Frontal cortex (tissue), 4 donors: ENCODE results near the gene ODAD3. TPM values are rescaled to one million over a fixed set of nuclear protein-coding genes. Genes with fewer than 3 reads are reported as not detected.
A peak's percentile ranks its signal among the peaks of the same experiment; 100 is the strongest.
"Not testable (repeated sequence)": the region's sequence is repeated elsewhere in the genome, so short reads cannot be mapped to it uniquely, and the experiment has no call there.

ENCODE experiments used
- DNase-seq, 2 donors: peaks; one replicate each; pipeline ENCODE4 v3.0.0; 2012; ENCODE audit warnings: low spot score in 2 of 2
- FAIRE-seq: peaks from 2 replicates; lab custom pipeline; 2012; peaks lifted over from hg19 to GRCh38; lab: Jason Lieb, UNC
- total RNA-seq: library from RNA; depleted of rRNA; stranded (reverse); fragments of >200 nt; gene quantifications from one replicate; pipeline ENCODE4 v1.2.3, GENCODE V29; 2014
- donor health status: control.
- donor health status: control.
- donor health status: control.

Gene ODAD3
- total RNA-seq = 0.41 TPM

- FAIRE-seq = peak; percentile 99
- peak; percentile 95 to 98 for DNase-seq
Measured at GRCh38 chr19:11435057-11435832, at the start of gene ODAD3, which contains the start of gene PRKCSH. ODAD3 (minus strand) TSS chr19:11435121; CDS start chr19:11435016, 105 bp downstream. PRKCSH (plus strand) TSS chr19:11435635; CDS start chr19:11436118, 483 bp downstream.

- no peak for FAIRE-seq
- no peak for DNase-seq
Measured at GRCh38 chr19:11483366-11484111, 48.6 kb upstream of the ODAD3 start.

- FAIRE-seq (no peak), DNase-seq (peak; percentile 93 to 95)
Measured at GRCh38 chr19:11482384-11483050, 47.6 kb upstream of the ODAD3 start.

- FAIRE-seq = no peak
Measured at GRCh38 chr19:11481534-11482383, 46.8 kb upstream of the ODAD3 start.

DNA sequence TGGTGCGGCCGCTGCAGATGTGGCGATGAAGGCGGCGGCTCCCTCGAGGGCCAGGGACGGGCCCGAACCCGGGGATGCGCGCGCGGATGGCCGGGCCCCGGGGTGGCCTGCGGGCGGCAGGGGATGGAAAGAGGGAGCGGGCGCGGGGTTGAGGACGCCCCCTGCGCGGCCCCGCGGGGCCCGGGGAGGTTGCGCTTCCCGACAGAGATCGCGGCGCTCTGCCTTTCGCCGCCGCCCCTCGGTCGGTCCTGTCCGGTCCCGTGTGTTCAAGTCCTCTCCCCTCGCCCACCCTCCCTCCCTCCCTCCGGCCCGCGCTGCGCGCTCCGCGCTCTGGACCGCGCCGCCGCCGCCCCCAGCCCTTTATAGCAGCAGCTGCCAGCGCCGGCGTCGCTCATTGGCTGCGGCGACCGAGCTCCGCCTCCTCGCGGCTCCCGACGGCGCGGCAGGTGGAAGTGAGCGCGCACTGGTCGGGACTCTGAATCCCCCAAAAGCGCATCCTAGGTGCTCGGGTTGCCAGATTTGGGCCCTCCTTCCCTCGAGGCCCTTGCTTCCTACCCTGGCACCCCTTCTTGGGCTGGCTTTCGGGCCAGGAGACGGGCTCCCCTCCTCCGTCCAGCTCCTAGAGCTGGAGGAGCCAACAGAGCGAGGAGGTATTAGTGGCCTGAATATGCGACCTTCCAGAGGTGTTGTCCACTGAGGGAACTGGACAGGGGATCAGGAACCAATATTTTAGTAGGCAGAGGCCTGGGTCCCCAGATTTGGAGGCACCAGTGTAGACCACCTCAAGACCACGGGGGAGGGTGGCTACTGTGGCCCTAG lies 46.0 kb upstream of the ODAD3 start, which contains the start of gene ELAVL3:
ELAVL3 (minus strand) TSS at position 332 of the 819 bp plus-strand sequence. CDS start 438 bp downstream, outside the sequence.
- FAIRE-seq = no peak
- peak; percentile 89 to 97 for DNase-seq

More at GRCh38 chr19:11481534-11482383, 46.8 kb upstream of the ODAD3 start:
- peak; percentile 88 to 94 for DNase-seq

GRCh38 chr19:11479898-11480714 lies 45.2 kb upstream of the ODAD3 start:
- FAIRE-seq (no peak), DNase-seq (peak; percentile 33 to 67)

- DNase-seq (peak; percentile 84 to 90), FAIRE-seq (no peak)
Measured at GRCh38 chr19:11479090-11479897, 44.4 kb upstream of the ODAD3 start.

DNA sequence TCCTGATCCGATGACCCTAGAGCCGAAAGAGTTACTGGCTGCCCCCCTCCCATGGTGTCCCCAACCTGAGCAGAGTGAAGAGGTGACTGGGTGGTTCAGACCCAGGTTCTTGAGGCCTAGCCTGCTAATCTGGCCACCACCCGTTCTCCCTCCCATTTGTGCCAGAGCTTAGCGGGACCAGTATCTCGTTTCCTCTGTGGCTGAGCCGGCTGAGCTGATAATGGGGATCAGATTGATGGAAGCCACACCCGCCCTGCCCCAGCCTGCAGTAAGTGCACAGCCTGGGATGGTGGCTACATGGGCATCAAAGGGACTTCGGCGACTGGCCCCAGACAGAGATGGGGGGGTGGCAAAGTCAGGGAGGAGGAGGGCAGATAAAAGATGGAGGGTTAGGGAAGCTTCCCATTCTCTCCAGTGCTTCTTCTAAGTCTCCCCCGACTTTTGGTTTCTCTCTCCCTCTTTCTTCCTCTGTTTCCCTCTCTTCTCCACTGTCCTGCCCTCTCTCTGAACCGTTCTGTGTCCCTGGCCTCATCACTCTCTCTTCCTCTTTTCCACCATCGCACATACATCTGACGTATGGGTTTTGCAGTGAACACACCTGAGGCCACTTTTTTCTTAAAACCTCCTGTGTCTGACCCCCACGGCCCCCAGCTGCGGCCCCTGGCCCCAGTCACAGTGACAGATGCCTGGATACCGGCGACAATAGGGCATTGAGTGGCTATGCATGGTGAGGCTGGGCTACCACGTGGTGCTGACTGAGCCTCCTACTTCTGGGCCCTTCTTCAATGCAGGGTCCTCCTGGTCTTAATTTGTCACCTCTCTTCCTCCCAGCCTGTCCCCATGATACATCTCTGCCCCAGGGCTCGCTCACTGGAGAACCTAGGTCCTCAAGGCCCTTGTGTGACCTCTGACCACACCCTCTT lies 43.5 kb upstream of the ODAD3 start:
- DNase-seq (no peak), FAIRE-seq (no peak)

DNA sequence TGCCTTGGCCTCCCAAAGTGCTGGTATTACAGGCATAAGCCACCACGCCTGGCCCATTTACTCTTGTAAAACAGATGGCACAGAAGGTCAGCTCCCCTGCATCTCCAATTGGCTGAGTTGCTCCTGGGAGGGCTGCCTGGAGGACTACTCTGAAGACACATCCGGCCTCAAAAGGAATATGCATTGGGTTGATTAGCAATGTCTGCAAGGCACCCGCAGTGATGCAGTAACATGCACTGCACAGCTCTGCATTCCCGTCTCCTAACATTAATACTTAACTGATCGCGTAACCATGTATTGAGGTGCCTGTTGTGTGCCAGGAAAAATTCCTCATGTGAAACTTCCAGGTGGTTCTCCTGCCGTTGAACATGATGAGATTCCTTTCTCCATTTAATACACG lies 40.9 kb upstream of the ODAD3 start:
- FAIRE-seq = no peak
- no peak for DNase-seq

DNA sequence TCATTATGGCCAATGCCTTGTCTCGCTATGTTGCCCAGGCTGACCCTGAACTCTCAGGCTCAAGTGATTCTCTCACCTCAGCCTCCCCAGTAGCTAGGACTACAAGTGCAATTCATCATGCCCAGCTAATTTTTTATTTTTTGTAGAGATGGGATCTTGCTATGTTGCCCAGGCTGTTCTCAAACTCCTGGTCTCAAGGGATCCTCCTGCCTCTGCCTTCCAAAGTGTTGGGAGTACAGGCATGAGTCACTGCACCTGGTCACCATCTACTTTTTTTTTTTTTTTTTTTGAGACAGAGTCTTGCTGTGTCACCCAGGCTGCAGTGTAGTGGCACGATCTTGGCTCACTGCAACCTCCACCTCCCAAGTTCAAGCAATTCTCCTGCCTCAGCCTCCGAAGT lies 40.4 kb upstream of the ODAD3 start:
- FAIRE-seq, DNase-seq: not testable (repeated sequence)

DNA sequence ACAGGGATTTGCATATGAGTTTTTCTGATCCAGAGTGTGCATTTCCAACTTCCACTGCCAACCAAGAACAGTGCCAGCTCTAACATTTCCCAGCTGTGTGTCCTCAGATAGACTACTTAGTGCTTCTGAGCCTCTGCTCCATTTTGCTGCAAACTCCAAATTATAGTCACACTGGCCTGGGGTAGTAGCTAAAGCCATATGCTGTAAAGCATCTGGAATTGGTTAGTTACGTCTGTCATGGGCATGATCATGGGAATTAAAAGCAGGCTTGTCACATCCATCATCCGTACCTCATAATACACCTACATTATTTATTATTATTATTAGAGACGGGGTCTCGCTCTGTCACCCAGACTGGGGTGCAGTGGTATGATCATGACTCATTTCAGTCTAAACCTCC lies 38.8 kb upstream of the ODAD3 start:
- FAIRE-seq = no peak
- DNase-seq = no peak

DNA sequence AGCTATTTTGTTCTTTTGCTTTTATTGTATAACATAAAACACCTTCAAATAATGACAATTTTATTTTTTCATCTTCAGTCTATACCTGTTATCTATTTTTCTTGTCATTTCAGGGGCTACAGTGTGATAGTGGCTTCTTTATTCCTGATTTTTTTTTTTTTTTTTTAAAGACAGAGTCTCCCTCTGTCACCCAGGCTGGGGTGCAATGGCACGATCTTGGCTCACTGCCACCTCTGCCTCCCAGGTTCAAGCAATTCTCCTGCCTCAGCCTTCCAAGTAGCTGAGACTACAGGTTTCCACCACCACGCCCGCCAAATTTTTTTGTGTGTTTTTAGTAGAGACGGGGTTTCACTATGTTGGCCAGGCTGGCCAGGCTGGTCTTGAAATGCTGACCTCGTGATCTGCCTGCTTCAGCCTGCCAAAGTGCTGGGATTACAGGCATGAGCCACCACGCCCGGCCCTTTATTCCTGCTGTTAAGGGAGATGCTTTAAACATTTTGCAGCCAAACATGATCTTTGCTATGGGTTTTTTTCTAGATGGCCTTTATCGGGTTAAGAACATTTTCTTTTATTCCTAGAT lies 33.4 kb upstream of the ODAD3 start:
- not testable (repeated sequence) for FAIRE-seq, DNase-seq

DNA sequence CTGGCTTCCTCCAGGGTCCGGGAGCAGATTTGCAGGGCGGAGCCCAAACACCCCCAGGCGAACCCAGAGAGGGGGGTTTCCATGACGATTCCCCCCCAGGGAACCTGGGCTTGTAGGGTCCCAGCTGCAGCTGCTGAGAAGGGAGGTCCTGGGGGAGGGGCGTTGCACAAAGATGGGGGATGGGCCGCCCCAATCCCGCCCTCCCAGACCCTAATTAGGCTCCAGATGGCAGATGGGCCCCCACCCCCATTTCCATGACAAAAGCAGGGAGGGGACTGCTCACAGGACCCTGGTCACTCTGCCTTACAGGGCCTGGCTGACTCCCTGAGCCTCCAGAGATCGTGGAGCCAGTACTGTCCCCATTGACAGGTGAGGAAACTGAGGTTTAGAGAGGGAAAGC lies 30.7 kb upstream of the ODAD3 start:
- FAIRE-seq (no peak), DNase-seq (no peak)

- DNase-seq = no peak
- no peak for FAIRE-seq
Measured at GRCh38 chr19:11464333-11465265, 29.7 kb upstream of the ODAD3 start.
